ENCODE data around the gene NT5DC3. TPM values are rescaled to one million over a fixed set of nuclear protein-coding genes. Genes with fewer than 3 reads are reported as not detected.

The NT5DC3 gene
- total RNA-seq, 2 experiments from 2014 or later: 4.7 to 7.5 TPM

- TF ChIP-seq EZH2phosphoT487 (IDR thresholded peaks at IDR 0.05; ENCODE audit: borderline replicate concordance, low read depth, low read length) (no peak), CTCF (conservative IDR thresholded peaks at IDR 0.05; ENCODE audit: low read length) (no peak)
- Histone ChIP-seq H3K4me1 (ENCODE audit: insufficient read depth, low read length, poor library complexity, severe bottlenecking) (peaks cover 12% of the 10 kb centered on the region), H3K9me3 (ENCODE audit: low read length) (no peaks in the 10 kb centered on the region), H3K27ac (ENCODE audit: low read depth, low read length, poor library complexity, severe bottlenecking) (no peak overlapping the region), H3K9me2 (ENCODE audit: insufficient read depth, low read length) (no peaks in the 10 kb centered on the region), H2AFZ (ENCODE audit: low read length) (no peak overlapping the region), H3K36me3 (ENCODE audit: insufficient read depth, low read length) (no peaks in the 10 kb centered on the region), H3K79me2 (ENCODE audit: insufficient read depth, low read depth, low read length) (no peaks in the 10 kb centered on the region), H3K4me3 (ENCODE audit: low read depth, low read length, poor library complexity, severe bottlenecking) (no peak overlapping the region), H4K20me1 (ENCODE audit: insufficient read depth, low read length) (no peaks in the 10 kb centered on the region), H3K4me2 (ENCODE audit: low read length) (no peak overlapping the region)
- no peak for DNase-seq (ENCODE audit: low spot score)
- intact Hi-C loops (cut with micrococcal nuclease; ENCODE audit: unreplicated experiment): no loop called here
- CTCF ChIA-PET (ENCODE audit: unreplicated experiment): no interaction called here
- no TSS peak for BruUV-seq (replicated peaks)
- POLR2A ChIA-PET: no interaction called here
Observed at GRCh38 chr12:103830025-103830725, 10.9 kb downstream of the NT5DC3 start.

GRCh38 chr12:103829092-103829491 is 11.9 kb downstream of the NT5DC3 start:
- no peak for DNase-seq (ENCODE audit: low spot score)
- no peak overlapping the region for H3K4me2 ChIP-seq (ENCODE audit: low read length)
- no peak overlapping the region for H2AFZ ChIP-seq (ENCODE audit: low read length)
- intact Hi-C loops (cut with micrococcal nuclease; ENCODE audit: unreplicated experiment): no loop called here
- ChIA-PET POLR2A (no interaction called here), CTCF (ENCODE audit: unreplicated experiment) (no interaction called here)
- BruUV-seq (replicated peaks): no TSS peak
- H3K4me3 ChIP-seq (ENCODE audit: low read depth, low read length, poor library complexity, severe bottlenecking): no peak overlapping the region
- H4K20me1 ChIP-seq (ENCODE audit: insufficient read depth, low read length): no peaks in the 10 kb centered on the region
- no peaks in the 10 kb centered on the region for H3K79me2 ChIP-seq (ENCODE audit: insufficient read depth, low read depth, low read length)
- H3K9me3 ChIP-seq (ENCODE audit: low read length): no peaks in the 10 kb centered on the region
- peaks cover 12% of the 10 kb centered on the region for H3K4me1 ChIP-seq (ENCODE audit: insufficient read depth, low read length, poor library complexity, severe bottlenecking)
- no peak overlapping the region for H3K27ac ChIP-seq (ENCODE audit: low read depth, low read length, poor library complexity, severe bottlenecking)
- TF ChIP-seq CTCF (conservative IDR thresholded peaks at IDR 0.05; ENCODE audit: low read length) (no peak), EZH2phosphoT487 (IDR thresholded peaks at IDR 0.05; ENCODE audit: borderline replicate concordance, low read depth, low read length) (no peak)
- H3K9me2 ChIP-seq (ENCODE audit: insufficient read depth, low read length): no peaks in the 10 kb centered on the region
- H3K36me3 ChIP-seq (ENCODE audit: insufficient read depth, low read length): no peaks in the 10 kb centered on the region

GRCh38 chr12:103827911-103828391 is 13.1 kb downstream of the NT5DC3 start:
- BruUV-seq (replicated peaks): no TSS peak
- intact Hi-C loops (cut with micrococcal nuclease; ENCODE audit: unreplicated experiment): no loop called here
- H3K4me1 ChIP-seq (ENCODE audit: insufficient read depth, low read length, poor library complexity, severe bottlenecking): peaks cover 10% of the 10 kb centered on the region
- no peaks in the 10 kb centered on the region for H3K36me3 ChIP-seq (ENCODE audit: insufficient read depth, low read length)
- H2AFZ ChIP-seq (ENCODE audit: low read length): no peak overlapping the region
- H3K27ac ChIP-seq (ENCODE audit: low read depth, low read length, poor library complexity, severe bottlenecking): no peak overlapping the region
- DNase-seq (ENCODE audit: low spot score): no peak
- no peaks in the 10 kb centered on the region for H3K79me2 ChIP-seq (ENCODE audit: insufficient read depth, low read depth, low read length)
- POLR2A ChIA-PET: interaction anchor here (0.6 kb wide), 1 partner anchor 36 kb away, joined by 3 read pairs; no protein-coding TSS in a partner anchor
- no peak overlapping the region for H3K4me3 ChIP-seq (ENCODE audit: low read depth, low read length, poor library complexity, severe bottlenecking)
- CTCF ChIA-PET (ENCODE audit: unreplicated experiment): no interaction called here
- H3K9me3 ChIP-seq (ENCODE audit: low read length): no peaks in the 10 kb centered on the region
- no peaks in the 10 kb centered on the region for H3K9me2 ChIP-seq (ENCODE audit: insufficient read depth, low read length)
- TF ChIP-seq CTCF (conservative IDR thresholded peaks at IDR 0.05; ENCODE audit: low read length) (no peak), EZH2phosphoT487 (IDR thresholded peaks at IDR 0.05; ENCODE audit: borderline replicate concordance, low read depth, low read length) (no peak)
- H3K4me2 ChIP-seq (ENCODE audit: low read length): no peak overlapping the region
- H4K20me1 ChIP-seq (ENCODE audit: insufficient read depth, low read length): no peaks in the 10 kb centered on the region

All from OCI-LY7 (cell line).